ENCODE data around the gene NPAS2. TPM values are rescaled to one million over a fixed set of nuclear protein-coding genes. Genes with fewer than 3 reads are reported as not detected.

NPAS2 gene
- total RNA-seq, 1 donor from 2014 or later = 5.5 TPM

- Histone ChIP-seq H3K4me2 (ENCODE audit: low read length) (no peak overlapping the region), H3K27me3 (ENCODE audit: insufficient read depth, low read length) (no peaks in the 10 kb centered on the region), H3K4me3 (ENCODE audit: insufficient read depth, low read depth, low read length) (no peak overlapping the region), H3K27ac (ENCODE audit: low read depth, low read length) (no peak overlapping the region), H3K9ac (ENCODE audit: low read length) (no peak overlapping the region), H2AFZ (ENCODE audit: low read depth, low read length) (no peak overlapping the region), H3K4me1 (ENCODE audit: insufficient read depth, low read length) (peaks cover 30% of the 10 kb centered on the region), H3K9me3 (ENCODE audit: insufficient read depth, low read depth, low read length) (no peaks in the 10 kb centered on the region), H4K20me1 (ENCODE audit: insufficient read depth, low read length) (no peaks in the 10 kb centered on the region), H3K36me3 (ENCODE audit: insufficient read depth, low read length) (no peaks in the 10 kb centered on the region), H3K79me2 (ENCODE audit: insufficient read depth, low read length) (no peaks in the 10 kb centered on the region)
- Mint-ChIP-seq H3K27me3 (ENCODE audit: low read depth, unreplicated experiment) (peaks cover 7% of the 10 kb centered on the region), H3K4me1 (ENCODE audit: low read depth, unreplicated experiment) (peaks cover 15% of the 10 kb centered on the region), H3K9me3 (ENCODE audit: unreplicated experiment) (peaks cover 5% of the 10 kb centered on the region), H3K36me3 (ENCODE audit: low read depth, unreplicated experiment) (peaks cover 6% of the 10 kb centered on the region), H3K27ac (ENCODE audit: unreplicated experiment) (no peak overlapping the region), H3K4me3 (ENCODE audit: unreplicated experiment) (no peak overlapping the region)
- FAIRE-seq (no peak), DNase-seq (ENCODE audit: low read depth) (no peak)
- no peak for TF ChIP-seq CTCF (IDR thresholded peaks at IDR 0.05; ENCODE audit: insufficient read depth, low read depth, low read length)
- no peak for TF ChIP-seq EZH2 (IDR thresholded peaks at IDR 0.05; ENCODE audit: insufficient read depth, low read length)
Observed at GRCh38 chr2:100895402-100895801, 75.5 kb downstream of the NPAS2 start.

- Histone ChIP-seq H3K79me2 (ENCODE audit: insufficient read depth, low read length) (no peaks in the 10 kb centered on the region), H3K9ac (ENCODE audit: low read length) (no peak overlapping the region), H2AFZ (ENCODE audit: low read depth, low read length) (no peak overlapping the region), H4K20me1 (ENCODE audit: insufficient read depth, low read length) (no peaks in the 10 kb centered on the region), H3K27ac (ENCODE audit: low read depth, low read length) (no peak overlapping the region), H3K4me1 (ENCODE audit: insufficient read depth, low read length) (peaks cover 29% of the 10 kb centered on the region), H3K27me3 (ENCODE audit: insufficient read depth, low read length) (no peaks in the 10 kb centered on the region), H3K4me2 (ENCODE audit: low read length) (no peak overlapping the region), H3K36me3 (ENCODE audit: insufficient read depth, low read length) (no peaks in the 10 kb centered on the region), H3K9me3 (ENCODE audit: insufficient read depth, low read depth, low read length) (no peaks in the 10 kb centered on the region), H3K4me3 (ENCODE audit: insufficient read depth, low read depth, low read length) (no peak overlapping the region)
- DNase-seq (ENCODE audit: low read depth) = no peak
- Mint-ChIP-seq H3K9me3 (ENCODE audit: unreplicated experiment) (peaks cover 5% of the 10 kb centered on the region), H3K36me3 (ENCODE audit: low read depth, unreplicated experiment) (peaks cover 6% of the 10 kb centered on the region), H3K4me3 (ENCODE audit: unreplicated experiment) (no peak overlapping the region), H3K27ac (ENCODE audit: unreplicated experiment) (no peak overlapping the region), H3K4me1 (ENCODE audit: low read depth, unreplicated experiment) (peaks cover 15% of the 10 kb centered on the region), H3K27me3 (ENCODE audit: low read depth, unreplicated experiment) (peaks cover 9% of the 10 kb centered on the region)
- TF ChIP-seq EZH2 (IDR thresholded peaks at IDR 0.05; ENCODE audit: insufficient read depth, low read length) (no peak), CTCF (IDR thresholded peaks at IDR 0.05; ENCODE audit: insufficient read depth, low read depth, low read length) (no peak)
- no peak for FAIRE-seq
Observed at GRCh38 chr2:100895934-100896685, 76.2 kb downstream of the NPAS2 start.

GRCh38 chr2:100898035-100898665 lies 78.2 kb downstream of the NPAS2 start:
- H3K27me3 ChIP-seq (ENCODE audit: insufficient read depth, low read length) = no peaks in the 10 kb centered on the region
- Mint-ChIP-seq H3K4me3 (ENCODE audit: unreplicated experiment) (no peak overlapping the region), H3K9me3 (ENCODE audit: unreplicated experiment) (peaks cover 5% of the 10 kb centered on the region), H3K27me3 (ENCODE audit: low read depth, unreplicated experiment) (peaks cover 9% of the 10 kb centered on the region), H3K4me1 (ENCODE audit: low read depth, unreplicated experiment) (peaks cover 14% of the 10 kb centered on the region), H3K36me3 (ENCODE audit: low read depth, unreplicated experiment) (peaks cover 6% of the 10 kb centered on the region), H3K27ac (ENCODE audit: unreplicated experiment) (no peak overlapping the region)
- no peak overlapping the region for H2AFZ ChIP-seq (ENCODE audit: low read depth, low read length)
- no peak overlapping the region for H3K4me2 ChIP-seq (ENCODE audit: low read length)
- H3K4me3 ChIP-seq (ENCODE audit: insufficient read depth, low read depth, low read length) = no peak overlapping the region
- DNase-seq (ENCODE audit: low read depth) (no peak), FAIRE-seq (no peak)
- H3K79me2 ChIP-seq (ENCODE audit: insufficient read depth, low read length) = no peaks in the 10 kb centered on the region
- TF ChIP-seq EZH2 (IDR thresholded peaks at IDR 0.05; ENCODE audit: insufficient read depth, low read length) (no peak), CTCF (IDR thresholded peaks at IDR 0.05; ENCODE audit: insufficient read depth, low read depth, low read length) (no peak)
- H3K36me3 ChIP-seq (ENCODE audit: insufficient read depth, low read length) = no peaks in the 10 kb centered on the region
- H3K9ac ChIP-seq (ENCODE audit: low read length) = no peak overlapping the region
- H3K9me3 ChIP-seq (ENCODE audit: insufficient read depth, low read depth, low read length) = no peaks in the 10 kb centered on the region
- no peak overlapping the region for H3K27ac ChIP-seq (ENCODE audit: low read depth, low read length)
- peaks cover 21% of the 10 kb centered on the region for H3K4me1 ChIP-seq (ENCODE audit: insufficient read depth, low read length)
- H4K20me1 ChIP-seq (ENCODE audit: insufficient read depth, low read length) = no peaks in the 10 kb centered on the region

Data from astrocyte (in vitro differentiated cells and primary cell).